ENCODE results near the gene SAMD4A. TPM values are rescaled to one million over a fixed set of nuclear protein-coding genes. Genes with fewer than 3 reads are reported as not detected.

Gene SAMD4A
- total RNA-seq, 1 experiment from 2014 or later, result 9.6 TPM

- TF ChIP-seq, protein P1, sequence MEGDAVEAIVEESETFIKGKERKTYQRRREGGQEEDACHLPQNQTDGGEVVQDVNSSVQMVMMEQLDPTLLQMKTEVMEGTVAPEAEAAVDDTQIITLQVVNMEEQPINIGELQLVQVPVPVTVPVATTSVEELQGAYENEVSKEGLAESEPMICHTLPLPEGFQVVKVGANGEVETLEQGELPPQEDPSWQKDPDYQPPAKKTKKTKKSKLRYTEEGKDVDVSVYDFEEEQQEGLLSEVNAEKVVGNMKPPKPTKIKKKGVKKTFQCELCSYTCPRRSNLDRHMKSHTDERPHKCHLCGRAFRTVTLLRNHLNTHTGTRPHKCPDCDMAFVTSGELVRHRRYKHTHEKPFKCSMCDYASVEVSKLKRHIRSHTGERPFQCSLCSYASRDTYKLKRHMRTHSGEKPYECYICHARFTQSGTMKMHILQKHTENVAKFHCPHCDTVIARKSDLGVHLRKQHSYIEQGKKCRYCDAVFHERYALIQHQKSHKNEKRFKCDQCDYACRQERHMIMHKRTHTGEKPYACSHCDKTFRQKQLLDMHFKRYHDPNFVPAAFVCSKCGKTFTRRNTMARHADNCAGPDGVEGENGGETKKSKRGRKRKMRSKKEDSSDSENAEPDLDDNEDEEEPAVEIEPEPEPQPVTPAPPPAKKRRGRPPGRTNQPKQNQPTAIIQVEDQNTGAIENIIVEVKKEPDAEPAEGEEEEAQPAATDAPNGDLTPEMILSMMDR (conservative IDR thresholded peaks at IDR 0.05), result no peak
- Histone ChIP-seq H4K5ac (ENCODE audit: insufficient read length, low read depth, low read length) (no peak overlapping the region), H3K79me1 (ENCODE audit: insufficient read depth, low read depth, low read length, poor library complexity, severe bottlenecking) (no peaks in the 10 kb centered on the region), H4K20me1 (ENCODE audit: control insufficient read depth, insufficient read depth, insufficient read length) (no peaks in the 10 kb centered on the region), H3K56ac (ENCODE audit: insufficient read length, low read depth, low read length) (no peak overlapping the region), H3K79me2 (ENCODE audit: insufficient read depth, low read length) (peaks cover 4% of the 10 kb centered on the region; the same call in 1 of the 2 replicates), H3K9me3 (ENCODE audit: control insufficient read depth, low read depth, low read length) (no peaks in the 10 kb centered on the region), H4K8ac (replicated peaks; ENCODE audit: insufficient read length, low read depth, low read length) (no peak overlapping the region), H2BK12ac (ENCODE audit: insufficient read length, low read depth, low read length) (no peak overlapping the region), H3K27me3 (ENCODE audit: insufficient read depth, low read length) (no peaks in the 10 kb centered on the region), H3K9ac (ENCODE audit: extremely low read depth, insufficient read length, low read length) (no peak overlapping the region), H2AK5ac (ENCODE audit: insufficient read length, low read length) (no peak overlapping the region), H3K27ac (ENCODE audit: insufficient read length, low read depth, low read length) (no peak overlapping the region), H2BK15ac (ENCODE audit: low read depth, low read length) (no peak overlapping the region), H3K18ac (ENCODE audit: insufficient read length, low read depth, low read length) (no peak overlapping the region), H2BK20ac (ENCODE audit: low read depth, low read length, poor library complexity, severe bottlenecking) (no peak overlapping the region), H3K4me1 (ENCODE audit: insufficient read depth, low read length) (no peaks in the 10 kb centered on the region; the same call in 1 of the 2 replicates), H3K4me2 (ENCODE audit: insufficient read depth, insufficient read length, low read length) (no peak overlapping the region), H3K4ac (ENCODE audit: low read depth, low read length) (no peak overlapping the region), H3T11ph (ENCODE audit: low read length) (no peak overlapping the region), H2BK5ac (ENCODE audit: insufficient read length, low read length) (no peak overlapping the region), H3K14ac (ENCODE audit: insufficient read depth, low read length) (no peak overlapping the region), H3K23ac (ENCODE audit: insufficient read length, low read depth, low read length) (no peak overlapping the region), H4K91ac (ENCODE audit: insufficient read length, low read depth, low read length) (no peak overlapping the region), H2BK120ac (ENCODE audit: low read depth, low read length, poor library complexity, severe bottlenecking) (no peak overlapping the region), H2AFZ (ENCODE audit: low read length) (no peak overlapping the region), H3K23me2 (ENCODE audit: insufficient read length, low read depth, low read length, poor library complexity, severe bottlenecking) (no peaks in the 10 kb centered on the region)
- Mint-ChIP-seq H3K27me3 (ENCODE audit: low read depth) (no peaks in the 10 kb centered on the region), H3K4me3 (no peak overlapping the region), H3K9me3 (no peaks in the 10 kb centered on the region), H3K36me3 (ENCODE audit: insufficient read depth in 1 of 3, low read depth in 3 of 3) (no peaks in the 10 kb centered on the region), H3K27ac (no peak overlapping the region), H3K4me1 (no peaks in the 10 kb centered on the region)
- no peak for DNase-seq
- no CpG with 5 or more reads among the region's 3 CpGs for WGBS (ENCODE audit: extremely low coverage, insufficient read length, low lambda C conversion rate)
Observed at GRCh38 chr14:54580933-54581332, 14.0 kb downstream of the SAMD4A start.
